HEK293T (cell line): Measurements from ENCODE around the gene OIP5.

ENCODE experiments used
- BHLHE40 ChIP-seq: fragments of 450-650 bp; IDR thresholded peaks from 2 replicates; pipeline ENCODE4 v1.6.1; 2016; ENCODE audit warnings: mild to moderate bottlenecking, moderate library complexity, borderline replicate concordance
- ELF4 ChIP-seq: fragments of 450-650 bp; IDR thresholded peaks from 2 replicates; pipeline ENCODE4 v1.6.1; 2017; ENCODE audit warnings: antibody characterized with exemption
- FOXK2 ChIP-seq: fragments of 450-650 bp; IDR thresholded peaks from 2 replicates; pipeline ENCODE4 v1.6.1; 2016; ENCODE audit warnings: mild to moderate bottlenecking
- FOXM1 ChIP-seq: fragments of 450-650 bp; IDR thresholded peaks from 2 replicates; pipeline ENCODE4 v1.6.1; 2017; ENCODE audit warnings: mild to moderate bottlenecking, borderline replicate concordance
- HDGF ChIP-seq: fragments of 450-650 bp; IDR thresholded peaks from 2 replicates; pipeline ENCODE4 v1.6.1; 2017; ENCODE audit warnings: antibody characterized with exemption, borderline replicate concordance
- LEF1 ChIP-seq: fragments of 450-650 bp; IDR thresholded peaks from 2 replicates; pipeline ENCODE4 v1.6.1; 2017; ENCODE audit warnings: mild to moderate bottlenecking, borderline replicate concordance
- SP1 ChIP-seq: fragments of 450-650 bp; IDR thresholded peaks from 2 replicates; pipeline ENCODE4 v1.6.1; 2017
- SUZ12 ChIP-seq: fragments of 450-650 bp; IDR thresholded peaks from 2 replicates; pipeline ENCODE4 v1.6.1; 2016; ENCODE audit warnings: mild to moderate bottlenecking
- ZNF384 ChIP-seq: fragments of 450-650 bp; IDR thresholded peaks from 2 replicates; pipeline ENCODE4 v1.6.1; 2016

GRCh38 chr15:41331833-41332193, 578 bp downstream of the OIP5 start:
- TF ChIP-seq LEF1 = no peak
- TF ChIP-seq ELF4 = no peak
- no peak for TF ChIP-seq SP1
- TF ChIP-seq FOXK2 = no peak
- no peak for TF ChIP-seq SUZ12
- TF ChIP-seq HDGF = no peak
- no peak for TF ChIP-seq ZNF384
- no peak for TF ChIP-seq FOXM1
- no peak for TF ChIP-seq BHLHE40
